Esophagus squamous epithelium (tissue), 4 donors: ENCODE data around the gene IQCK.

Experiments
- CTCF ChIP-seq, 6 experiments: fragments of 450-650 bp in 4 of 6; fragments of 200-600 bp in 2 of 6; sonication (generic) in 2 of 6; IDR thresholded peaks; one replicate each; pipeline ENCODE4 v1.5.1; 2016 to 2019; ENCODE audit warnings: antibody characterized with exemption in 6 of 6, mild to moderate bottlenecking in 4 of 6, moderate library complexity in 4 of 6
- POLR2A ChIP-seq, 4 donors: fragments of 450-650 bp; IDR thresholded peaks; one replicate each; pipeline ENCODE4 v1.6.1; 2017; ENCODE audit warnings: antibody characterized with exemption in 4 of 4, mild to moderate bottlenecking in 4 of 4, moderate library complexity in 3 of 4

GRCh38 chr16:19737306-19738038 is 19.4 kb downstream of the IQCK start:
- TF ChIP-seq CTCF (IDR thresholded peaks at IDR 0.05) (no peak), POLR2A (IDR thresholded peaks at IDR 0.05) (no peak)
